ENCODE measurements around the gene PSME2. TPM values are rescaled to one million over a fixed set of nuclear protein-coding genes. Genes with fewer than 3 reads are reported as not detected.

Gene PSME2
- total RNA-seq, 1 donor from 2014 or later: 144 TPM

- no peaks in the 10 kb centered on the region for H3K27me3 ChIP-seq (ENCODE audit: low read depth)
- H3K4me1 ChIP-seq: peaks cover 11% of the 10 kb centered on the region
- no peak for TF ChIP-seq CTCF (IDR thresholded peaks at IDR 0.05)
- no peaks in the 10 kb centered on the region for H3K9me3 ChIP-seq
- ATAC-seq (no peak), DNase-seq (no peak)
- intact Hi-C loops (cut with DNase I): no loop called here
- H3K36me3 ChIP-seq: no peaks in the 10 kb centered on the region
- no peak overlapping the region for H3K4me3 ChIP-seq
- peak overlapping the region; percentile 72 for H3K27ac ChIP-seq
These were observed 15.5 kb downstream of the PSME2 start for GRCh38 chr14:24130717-24131548.

- Histone ChIP-seq H3K9me3 (no peaks in the 10 kb centered on the region), H3K36me3 (no peaks in the 10 kb centered on the region), H3K27me3 (ENCODE audit: low read depth) (no peaks in the 10 kb centered on the region), H3K27ac (peak within 1 kb of the TSS; percentile 72), H3K4me1 (peaks cover 8% of the 10 kb centered on the region), H3K4me3 (no peak within 1 kb of the TSS)
- no peak for DNase-seq
- no peak for ATAC-seq
- no peak for TF ChIP-seq CTCF (IDR thresholded peaks at IDR 0.05)
- intact Hi-C loops (cut with DNase I): no loop called here
These were observed 16.1 kb downstream of the PSME2 start, which contains the start of gene FITM1 for GRCh38 chr14:24130380-24130716. TSS of gene FITM1 (plus strand) at chr14:24130659. CDS start at chr14:24131564, 905 bp downstream.

- Histone ChIP-seq H3K9me3 (no peaks in the 10 kb centered on the region), H3K27ac (no peak overlapping the region), H3K4me3 (no peak overlapping the region), H3K36me3 (peaks cover 3% of the 10 kb centered on the region), H3K4me1 (peaks cover 5% of the 10 kb centered on the region), H3K27me3 (ENCODE audit: low read depth) (no peaks in the 10 kb centered on the region)
- DNase-seq (no peak), ATAC-seq (no peak)
- no peak for TF ChIP-seq CTCF (IDR thresholded peaks at IDR 0.05)
- intact Hi-C loops (cut with DNase I): no loop called here
These were observed 16.9 kb downstream of the PSME2 start for GRCh38 chr14:24129410-24129998.

- Histone ChIP-seq H3K9me3 (no peaks in the 10 kb centered on the region), H3K36me3 (peaks cover 21% of the 10 kb centered on the region), H3K27me3 (ENCODE audit: low read depth) (no peaks in the 10 kb centered on the region), H3K27ac (no peak overlapping the region), H3K4me1 (peaks cover 5% of the 10 kb centered on the region), H3K4me3 (no peak overlapping the region)
- no peak for DNase-seq
- ATAC-seq: no peak
- intact Hi-C loops (cut with DNase I): no loop called here
- no peak for TF ChIP-seq CTCF (IDR thresholded peaks at IDR 0.05)
These were observed 18.7 kb downstream of the PSME2 start for GRCh38 chr14:24127673-24128072.

- Histone ChIP-seq H3K9me3 (no peaks in the 10 kb centered on the region), H3K27me3 (ENCODE audit: low read depth) (no peaks in the 10 kb centered on the region), H3K4me3 (no peak overlapping the region), H3K27ac (no peak overlapping the region), H3K36me3 (peaks cover 29% of the 10 kb centered on the region), H3K4me1 (peaks cover 5% of the 10 kb centered on the region)
- ATAC-seq: no peak
- DNase-seq: no peak
- intact Hi-C loops (cut with DNase I): no loop called here
- no peak for TF ChIP-seq CTCF (IDR thresholded peaks at IDR 0.05)
These were observed 19.5 kb downstream of the PSME2 start for GRCh38 chr14:24126939-24127338.
